WI38 (cell line): ENCODE measurements around the gene PAX5.

ENCODE experiments used
- H3K4me3 ChIP-seq: 2 replicates; pipeline ENCODE4 v1.5.1; 2011; ENCODE audit warnings: low read depth, mild to moderate bottlenecking, control low read depth, low read length
- TF ChIP-seq, protein P1 (sequence below): IDR thresholded peaks from 2 replicates; pipeline ENCODE4 v1.5.1; 2012; ENCODE audit warnings: low read depth, mild to moderate bottlenecking, control low read depth, low read length

Gene PAX5

DNA sequence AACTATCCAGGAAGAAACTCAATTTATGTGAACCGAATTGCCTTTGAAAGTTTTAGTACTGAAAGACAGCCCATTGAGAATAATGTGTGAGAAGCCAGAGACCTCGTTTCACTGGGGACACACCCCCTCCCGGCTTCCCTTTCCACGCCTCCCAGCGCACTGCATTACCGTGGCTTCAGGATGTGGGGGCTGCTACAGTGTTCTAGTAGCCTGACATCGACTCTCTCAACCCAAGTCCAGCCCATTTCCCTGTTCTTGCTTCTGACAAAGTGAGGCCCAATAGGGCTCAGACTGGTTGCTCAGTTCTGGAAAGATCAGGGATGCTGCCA is 3.5 kb downstream of the PAX5 start:
- TF ChIP-seq, protein P1, sequence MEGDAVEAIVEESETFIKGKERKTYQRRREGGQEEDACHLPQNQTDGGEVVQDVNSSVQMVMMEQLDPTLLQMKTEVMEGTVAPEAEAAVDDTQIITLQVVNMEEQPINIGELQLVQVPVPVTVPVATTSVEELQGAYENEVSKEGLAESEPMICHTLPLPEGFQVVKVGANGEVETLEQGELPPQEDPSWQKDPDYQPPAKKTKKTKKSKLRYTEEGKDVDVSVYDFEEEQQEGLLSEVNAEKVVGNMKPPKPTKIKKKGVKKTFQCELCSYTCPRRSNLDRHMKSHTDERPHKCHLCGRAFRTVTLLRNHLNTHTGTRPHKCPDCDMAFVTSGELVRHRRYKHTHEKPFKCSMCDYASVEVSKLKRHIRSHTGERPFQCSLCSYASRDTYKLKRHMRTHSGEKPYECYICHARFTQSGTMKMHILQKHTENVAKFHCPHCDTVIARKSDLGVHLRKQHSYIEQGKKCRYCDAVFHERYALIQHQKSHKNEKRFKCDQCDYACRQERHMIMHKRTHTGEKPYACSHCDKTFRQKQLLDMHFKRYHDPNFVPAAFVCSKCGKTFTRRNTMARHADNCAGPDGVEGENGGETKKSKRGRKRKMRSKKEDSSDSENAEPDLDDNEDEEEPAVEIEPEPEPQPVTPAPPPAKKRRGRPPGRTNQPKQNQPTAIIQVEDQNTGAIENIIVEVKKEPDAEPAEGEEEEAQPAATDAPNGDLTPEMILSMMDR = no peak
- no peak overlapping the region for H3K4me3 ChIP-seq

DNA sequence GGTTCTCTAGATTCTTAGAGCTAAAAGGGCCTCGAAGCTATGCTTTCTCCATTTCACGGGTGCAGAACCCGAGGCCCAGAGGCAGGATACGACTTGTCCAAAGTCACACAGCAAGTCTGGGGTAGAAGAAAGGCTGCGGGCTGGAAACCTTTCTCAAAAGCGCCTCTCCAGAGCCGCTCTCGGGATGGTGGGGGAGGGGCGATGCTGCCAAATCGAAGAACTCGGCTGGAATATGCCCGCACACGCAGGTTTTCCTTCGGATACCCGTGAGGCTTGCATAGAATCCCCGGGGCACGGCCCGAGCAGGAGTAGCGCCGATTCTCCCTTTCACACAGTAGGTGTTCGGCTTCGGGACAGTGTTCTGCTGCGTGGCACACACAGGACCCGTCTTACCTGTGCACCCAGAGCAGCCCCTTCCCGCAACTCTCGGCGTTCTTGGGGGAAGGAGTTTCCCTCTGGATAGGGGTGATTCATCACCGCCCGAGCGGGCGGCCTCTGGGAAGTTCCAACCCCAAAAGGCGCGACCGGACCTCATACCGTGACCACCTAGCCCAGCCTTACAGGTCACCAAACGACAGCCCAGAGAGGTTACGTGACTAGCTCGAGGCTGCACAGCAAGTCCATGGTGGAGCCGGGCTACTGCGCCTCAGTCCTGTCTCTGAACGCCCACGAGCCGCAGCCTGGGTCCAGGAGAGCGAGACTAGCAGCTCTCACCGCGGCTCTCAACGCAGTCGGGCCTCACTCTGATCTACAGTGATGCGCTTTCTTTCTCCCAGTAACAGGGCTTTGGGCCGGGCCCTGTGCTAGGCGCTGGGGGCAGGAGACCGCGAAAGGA is 4.1 kb downstream of the PAX5 start:
- no peak overlapping the region for H3K4me3 ChIP-seq

DNA sequence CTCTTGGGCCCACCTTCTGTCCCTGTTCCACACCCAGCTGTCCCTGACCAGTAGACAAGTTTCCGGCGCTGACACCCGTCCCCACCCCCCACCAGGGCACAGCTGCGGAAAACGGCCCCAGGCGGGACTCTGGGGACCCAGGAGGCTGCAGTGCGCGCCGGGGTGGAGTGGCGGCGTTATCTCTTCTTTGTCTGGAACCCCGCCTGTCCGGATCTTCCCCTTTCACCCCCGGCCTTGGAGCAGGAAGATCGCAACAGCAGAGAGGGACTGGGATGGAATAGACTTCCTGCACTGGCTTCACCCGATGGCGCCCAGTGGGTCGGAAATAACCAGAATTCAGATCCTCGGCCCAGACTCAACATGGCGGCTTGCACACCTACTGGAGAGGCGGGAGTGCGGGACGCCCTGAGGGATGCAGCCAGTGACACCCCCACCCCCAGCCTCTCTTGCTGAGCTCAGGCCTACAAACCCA is 4.7 kb downstream of the PAX5 start:
- TF ChIP-seq, protein P1 = no peak
- no peak overlapping the region for H3K4me3 ChIP-seq

More for the DNA sequence above, 4.1 kb downstream of the PAX5 start:
- TF ChIP-seq, protein P1 = no peak

DNA sequence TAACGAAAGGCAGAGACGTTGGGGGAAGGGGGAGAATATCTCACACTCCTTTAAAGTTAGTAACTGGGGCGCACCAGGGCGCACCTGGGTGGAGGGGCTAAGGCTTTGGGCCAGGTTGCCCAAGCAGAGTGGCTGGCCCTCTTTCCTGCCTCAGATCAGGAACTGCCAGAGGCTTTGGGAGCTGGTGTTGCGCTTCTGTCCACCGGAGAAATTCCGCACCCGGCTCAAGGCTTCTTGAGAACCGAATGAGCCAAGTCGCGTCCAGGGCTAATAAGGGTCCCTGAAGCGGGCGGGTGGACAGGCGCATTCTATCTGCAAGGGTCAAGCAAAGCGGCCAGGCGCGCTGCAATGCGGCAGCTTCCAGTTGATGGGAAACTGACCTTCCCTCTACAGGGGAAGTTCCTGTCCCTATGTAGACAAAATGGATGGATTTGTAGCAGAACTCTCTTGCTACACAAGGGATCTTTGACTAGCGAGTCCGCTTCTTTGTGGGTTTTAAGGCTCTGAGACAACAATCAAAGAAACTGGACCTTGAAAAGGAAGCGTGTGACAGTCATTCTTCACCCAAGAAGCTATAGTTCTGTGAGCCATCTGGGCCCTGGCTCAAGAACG is 5.5 kb downstream of the PAX5 start:
- TF ChIP-seq, protein P1 = no peak
- no peak overlapping the region for H3K4me3 ChIP-seq

DNA sequence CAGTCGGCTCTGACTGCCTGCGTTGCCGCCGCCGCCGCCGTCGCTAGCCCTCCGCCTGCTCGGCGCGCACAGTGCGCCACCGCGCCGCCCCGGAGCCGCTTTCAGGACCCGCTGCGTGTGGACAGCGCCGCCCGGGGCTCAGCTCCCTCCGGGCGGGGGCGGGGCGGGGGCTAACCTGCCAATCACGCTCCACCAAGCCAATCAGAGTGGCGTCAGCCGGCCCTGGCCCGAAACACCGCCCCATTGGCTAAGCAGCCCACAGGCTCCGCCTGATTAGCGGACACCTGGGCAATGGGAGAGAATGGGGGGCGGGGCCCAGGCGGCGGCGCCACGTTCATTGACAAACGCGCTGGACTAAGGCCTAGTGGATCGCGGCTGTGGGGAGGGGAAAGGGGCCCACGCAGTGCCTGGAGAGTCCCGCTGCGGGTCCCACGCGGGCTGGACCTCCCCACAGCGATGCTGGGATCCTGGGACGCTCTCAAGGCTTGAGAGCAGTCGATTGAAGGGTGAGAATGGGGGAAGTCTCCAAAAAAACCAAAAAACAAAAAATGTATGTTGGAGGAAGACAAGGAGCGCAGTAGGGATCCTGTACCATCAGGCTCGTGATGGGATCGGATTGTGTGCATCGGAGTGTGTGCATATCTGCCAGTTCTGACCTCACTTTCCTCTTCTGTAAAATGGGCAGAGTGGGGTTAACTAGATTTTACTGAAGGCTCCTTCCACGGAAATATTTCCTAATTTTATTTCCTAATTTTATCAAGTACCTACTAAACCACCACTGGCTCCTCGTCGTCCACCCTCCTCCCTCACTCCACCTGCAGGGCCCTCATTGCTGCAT is 6.3 kb downstream of the PAX5 start:
- TF ChIP-seq, protein P1 = no peak
- no peak overlapping the region for H3K4me3 ChIP-seq

DNA sequence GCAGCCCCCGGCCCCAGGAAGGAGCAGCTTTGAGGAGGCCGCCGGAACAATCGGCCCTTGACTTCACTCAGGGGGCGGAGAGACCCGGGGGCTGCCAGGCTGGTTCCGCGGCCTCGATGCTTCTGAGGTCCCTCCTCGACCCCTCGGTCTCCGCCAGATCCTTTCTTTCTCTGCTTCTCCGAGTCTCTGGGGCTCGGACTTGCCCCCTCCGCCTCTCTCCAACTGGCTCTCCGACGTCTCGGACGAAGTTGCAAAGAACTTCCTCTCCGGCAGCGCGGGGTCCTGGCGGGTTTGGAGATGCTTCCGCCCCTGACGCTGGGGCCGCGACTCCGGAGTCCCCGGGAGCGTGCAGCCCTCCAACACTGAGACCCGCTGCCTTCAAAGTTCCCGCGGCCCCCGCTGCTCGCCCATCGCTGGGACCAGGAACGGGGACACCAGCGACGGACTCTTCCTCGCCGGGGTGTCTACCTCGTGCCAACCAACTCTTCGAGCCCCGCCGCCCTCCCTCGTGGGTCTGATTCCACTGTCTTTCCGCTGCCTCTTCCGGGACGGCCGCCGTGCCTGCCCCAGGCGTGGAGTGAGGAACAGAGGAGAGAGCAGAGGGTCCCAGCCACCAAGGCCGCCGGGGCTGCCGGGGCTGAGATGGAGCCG is 7.0 kb downstream of the PAX5 start:
- no peak overlapping the region for H3K4me3 ChIP-seq
- TF ChIP-seq, protein P1 = no peak
